Hematopoietic multipotent progenitor cell treated with erythropoietin and hydrocortisone succinate and interleukin-3 and kit ligand, for 17 days (in vitro differentiated cells): Measurements from ENCODE around the gene CERS6.

Experiments
- DNase-seq: peaks from one replicate; pipeline ENCODE4 v3.0.0-alpha.2; 2015; ENCODE audit warnings: low spot score

Gene CERS6

GRCh38 chr2:168702579-168702978, 246.5 kb downstream of the CERS6 start:
- no peak for DNase-seq

GRCh38 chr2:168703926-168704325, 247.9 kb downstream of the CERS6 start:
- DNase-seq, result no peak

DNA sequence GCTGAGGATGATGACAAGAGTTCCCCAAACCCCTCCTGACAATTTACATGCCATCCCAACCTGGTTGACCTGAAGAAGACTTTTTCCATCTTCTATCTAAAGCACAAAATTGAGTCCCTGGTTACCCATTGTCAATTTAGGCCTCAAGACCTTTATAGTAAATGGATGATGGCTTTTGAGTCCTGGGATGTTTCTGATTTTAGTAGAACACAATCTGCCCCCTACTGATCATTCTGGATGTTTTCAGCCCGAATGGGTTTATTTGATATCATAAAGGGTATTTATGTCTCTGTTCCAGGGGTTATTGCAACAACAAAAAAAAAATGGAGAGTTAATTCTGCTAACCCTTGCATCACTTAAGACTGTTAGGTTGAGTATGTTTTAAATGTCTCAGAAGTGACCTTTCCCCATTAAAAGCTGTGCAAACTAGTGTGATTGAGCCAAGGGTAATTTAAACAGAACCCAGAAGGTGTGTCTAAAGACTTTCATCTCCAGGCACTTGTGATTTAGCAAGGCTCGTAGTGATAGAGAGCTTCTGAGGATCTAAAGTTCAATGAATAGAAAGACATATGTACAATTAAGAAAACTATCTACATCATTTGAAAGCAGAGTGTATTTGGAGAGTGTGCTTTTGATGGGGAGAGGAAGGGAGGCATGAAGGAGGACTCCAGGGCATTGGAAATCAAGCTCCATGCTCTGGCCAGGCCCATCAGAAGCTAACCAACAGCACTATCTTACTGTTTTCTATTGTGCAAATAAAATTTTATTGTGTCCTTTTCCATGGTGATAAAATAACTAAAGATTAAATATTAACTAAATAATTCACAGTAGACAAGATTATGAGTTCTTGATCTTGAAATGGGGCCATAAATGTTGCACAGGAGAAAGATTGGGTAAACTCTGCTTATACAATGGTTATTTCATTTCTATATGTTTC, 249.7 kb downstream of the CERS6 start:
- DNase-seq, result no peak

- no peak for DNase-seq
Measured at GRCh38 chr2:168706806-168707205, 250.7 kb downstream of the CERS6 start.

GRCh38 chr2:168708080-168708479, 252.0 kb downstream of the CERS6 start:
- DNase-seq, result no peak

DNA sequence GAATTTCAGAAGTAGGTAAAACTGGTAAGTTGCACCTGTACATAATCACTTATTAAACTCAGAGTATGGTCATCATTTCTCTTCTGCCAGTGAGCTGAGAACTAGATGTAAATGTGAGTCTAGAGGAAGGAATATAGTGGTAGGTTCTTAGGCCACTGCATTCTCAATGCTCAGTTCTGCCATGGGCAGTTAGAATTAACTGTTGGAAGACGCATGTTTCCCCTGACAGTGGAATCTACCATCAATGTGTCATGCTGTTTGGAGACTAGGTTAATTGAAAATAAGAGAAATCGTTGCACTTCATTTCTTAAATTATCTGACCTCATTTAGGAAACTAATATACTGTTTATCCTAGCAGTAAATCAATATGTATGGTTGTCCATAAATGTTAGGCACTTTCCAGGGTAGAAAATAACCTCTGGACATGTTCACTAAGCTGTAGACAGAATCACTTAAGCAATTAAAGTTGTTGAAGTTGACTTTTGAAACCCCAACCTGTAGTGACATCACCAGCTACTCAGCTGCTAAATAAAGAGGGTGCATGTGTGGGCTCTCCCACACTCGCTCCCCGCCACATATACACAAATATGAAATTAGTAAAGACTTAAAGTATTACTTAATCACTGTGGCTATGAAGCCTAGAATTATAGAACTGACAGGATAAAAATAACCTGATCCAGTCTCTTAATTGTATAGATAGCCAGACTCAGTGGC, 254.8 kb downstream of the CERS6 start:
- DNase-seq, result no peak

DNA sequence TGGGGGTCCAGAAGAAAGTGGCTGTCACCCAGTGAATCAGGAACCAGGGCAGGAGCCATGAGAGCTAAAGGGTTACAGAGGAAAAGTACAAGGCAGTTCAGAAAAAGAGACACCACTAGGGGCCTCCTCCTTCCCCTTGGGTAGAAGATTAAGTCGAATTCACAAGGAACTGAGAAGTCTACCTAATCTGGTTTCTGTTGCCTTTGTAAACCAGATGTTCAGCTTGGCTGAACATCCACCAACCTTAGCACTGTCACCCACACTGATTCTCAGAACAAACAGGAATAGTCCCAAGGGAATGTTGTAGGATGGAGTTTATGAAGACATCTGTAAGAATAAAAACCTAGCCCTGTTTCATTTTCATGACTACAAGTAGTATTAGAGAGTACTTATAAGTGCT, 256.0 kb downstream of the CERS6 start:
- no peak for DNase-seq

- no peak for DNase-seq
Measured at GRCh38 chr2:168713325-168713724, 257.3 kb downstream of the CERS6 start.

GRCh38 chr2:168715849-168716248, 259.8 kb downstream of the CERS6 start:
- no peak for DNase-seq

- DNase-seq, result no peak
Measured at GRCh38 chr2:168716839-168717238, 260.8 kb downstream of the CERS6 start.

DNA sequence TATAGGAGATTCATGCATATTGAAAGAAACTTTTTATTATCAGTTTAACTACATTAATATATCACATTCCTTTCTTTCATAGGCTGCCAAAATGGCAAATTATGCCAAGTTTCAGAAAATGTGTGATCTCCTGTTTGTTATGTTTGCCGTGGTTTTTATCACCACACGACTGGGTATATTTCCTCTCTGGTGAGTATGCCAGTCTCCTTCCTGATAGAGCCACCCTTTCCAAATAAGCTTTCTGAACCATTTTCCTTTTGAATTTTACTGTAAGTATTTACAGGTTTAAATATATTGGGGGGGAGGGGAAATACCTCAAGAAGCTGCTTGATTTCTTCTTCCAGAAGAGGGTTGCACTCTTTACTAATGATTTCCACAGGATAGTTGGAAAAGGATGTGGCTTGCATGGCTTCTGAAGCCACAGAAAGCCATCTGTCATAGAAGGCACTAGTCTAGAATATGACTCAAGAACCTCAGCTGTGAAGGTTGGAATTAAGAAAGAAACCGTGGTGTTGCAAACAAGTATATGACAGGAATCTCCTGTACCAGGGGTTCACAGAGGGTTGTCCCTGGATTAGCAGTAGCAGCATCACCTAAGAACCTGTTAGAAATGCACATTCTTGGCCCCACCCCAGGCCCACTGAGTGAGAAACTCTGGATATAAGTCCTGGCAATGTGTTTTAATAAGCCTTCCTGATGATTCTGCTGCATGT, 261.9 kb downstream of the CERS6 start:
- no peak for DNase-seq

- DNase-seq, result no peak
Measured at GRCh38 chr2:168718622-168719021, 262.6 kb downstream of the CERS6 start.

GRCh38 chr2:168719446-168719845, 263.4 kb downstream of the CERS6 start:
- no peak for DNase-seq

DNA sequence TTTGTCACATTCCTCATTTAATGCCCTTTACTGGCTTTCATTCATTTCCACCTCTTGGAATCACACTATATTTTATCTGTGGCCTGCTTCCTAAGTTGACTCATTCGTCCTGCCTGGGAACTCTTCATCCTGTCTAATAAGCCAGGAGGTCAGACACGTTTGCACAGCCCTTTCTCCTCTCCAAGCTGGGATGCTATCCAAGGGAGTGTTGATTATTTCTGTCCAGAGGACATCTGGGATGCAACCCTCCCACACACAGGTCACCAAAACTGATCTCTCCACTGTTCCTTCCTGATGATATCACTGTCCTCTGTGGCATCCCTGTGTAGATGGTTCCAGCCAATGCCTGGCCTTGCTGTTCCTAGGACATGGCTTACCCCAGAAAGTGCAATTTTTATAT, 266.5 kb downstream of the CERS6 start:
- DNase-seq, result no peak

- no peak for DNase-seq
Measured at GRCh38 chr2:168723275-168723899, 267.3 kb downstream of the CERS6 start.

DNA sequence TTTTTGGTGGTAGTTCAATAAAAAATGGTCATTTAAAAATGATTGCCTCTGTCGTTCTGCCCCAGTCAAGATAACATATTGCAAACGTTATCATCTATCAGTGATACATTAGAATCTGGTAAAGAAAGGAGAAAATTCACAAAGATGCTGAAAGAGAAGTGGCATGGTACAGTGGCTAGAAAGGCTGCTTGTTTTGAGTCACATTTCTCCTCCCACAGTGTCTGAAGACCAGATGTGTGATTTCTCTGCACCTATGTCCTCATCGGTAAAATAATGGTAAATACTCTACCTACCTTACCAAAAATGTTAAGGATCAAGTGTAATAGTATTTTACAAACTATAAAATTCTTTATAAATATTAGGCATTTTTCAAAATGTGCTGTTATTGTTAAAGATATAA, 270.3 kb downstream of the CERS6 start:
- DNase-seq, result no peak

GRCh38 chr2:168727904-168728470, 271.9 kb downstream of the CERS6 start:
- no peak for DNase-seq

GRCh38 chr2:168729455-168729854, 273.4 kb downstream of the CERS6 start:
- no peak for DNase-seq

DNA sequence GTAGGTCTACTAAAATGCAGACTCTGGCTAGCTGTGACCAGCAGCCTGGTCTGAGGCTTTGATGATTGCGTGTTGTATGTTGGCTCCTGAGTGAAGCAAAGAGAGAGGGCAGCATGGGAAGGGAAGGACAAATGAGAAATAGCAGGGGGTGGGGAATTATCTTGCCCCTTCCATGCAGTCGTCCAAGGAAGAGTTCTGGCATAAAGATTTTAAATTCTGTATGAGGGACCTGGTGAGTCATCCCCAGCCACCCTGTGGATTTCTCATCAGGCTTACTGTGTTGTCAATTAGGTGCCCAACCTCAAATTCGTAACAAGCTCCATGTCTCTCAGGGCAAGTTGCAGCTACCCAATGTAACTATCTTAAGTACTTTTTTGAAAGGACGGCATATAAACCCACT, 274.3 kb downstream of the CERS6 start:
- DNase-seq, result no peak

GRCh38 chr2:168731002-168731401, 274.9 kb downstream of the CERS6 start:
- no peak for DNase-seq

GRCh38 chr2:168731616-168732015, 275.5 kb downstream of the CERS6 start:
- no peak for DNase-seq

- no peak for DNase-seq
Measured at GRCh38 chr2:168732100-168732499, 276.0 kb downstream of the CERS6 start.
